G401.6 (cell line): ENCODE data around the gene ANKS1B.
"Not testable (repeated sequence)": the region's sequence is repeated elsewhere in the genome, so short reads cannot be mapped to it uniquely, and the experiment has no call there.

Experiments used
- FAIRE-seq: peaks from 2 replicates; lab custom pipeline; 2012; peaks lifted over from hg19 to GRCh38; lab: Jason Lieb, UNC

Gene ANKS1B

GRCh38 chr12:99053616-99054362 is 930.9 kb downstream of the ANKS1B start:
- FAIRE-seq = no peak

- no peak for FAIRE-seq
Observed at GRCh38 chr12:99049774-99050173, 935.0 kb downstream of the ANKS1B start.

GRCh38 chr12:99045158-99045557 is 939.6 kb downstream of the ANKS1B start:
- no peak for FAIRE-seq

GRCh38 chr12:99043319-99043914 is 941.3 kb downstream of the ANKS1B start:
- FAIRE-seq = peak; percentile 63

GRCh38 chr12:99042226-99042625 is 942.5 kb downstream of the ANKS1B start:
- FAIRE-seq = no peak

- no peak for FAIRE-seq
Observed at GRCh38 chr12:99039367-99040120, 945.2 kb downstream of the ANKS1B start.

- FAIRE-seq = no peak
Observed at GRCh38 chr12:99036566-99036965, 948.2 kb downstream of the ANKS1B start.

GRCh38 chr12:99035803-99036202 is 948.9 kb downstream of the ANKS1B start:
- no peak for FAIRE-seq

GRCh38 chr12:99034201-99034600 is 950.5 kb downstream of the ANKS1B start:
- not testable (repeated sequence) for FAIRE-seq

- FAIRE-seq = no peak
Observed at GRCh38 chr12:99029511-99030271, 955.0 kb downstream of the ANKS1B start.

GRCh38 chr12:99027461-99027860 is 957.3 kb downstream of the ANKS1B start:
- no peak for FAIRE-seq

- no peak for FAIRE-seq
Observed at GRCh38 chr12:99027055-99027393, 957.7 kb downstream of the ANKS1B start.

- FAIRE-seq = no peak
Observed at GRCh38 chr12:99026332-99027054, 958.2 kb downstream of the ANKS1B start.

- FAIRE-seq = no peak
Observed at GRCh38 chr12:99024870-99025269, 959.9 kb downstream of the ANKS1B start.

GRCh38 chr12:99024191-99024590 is 960.5 kb downstream of the ANKS1B start:
- FAIRE-seq = no peak

GRCh38 chr12:99020871-99021270 is 963.9 kb downstream of the ANKS1B start:
- no peak for FAIRE-seq

- no peak for FAIRE-seq
Observed at GRCh38 chr12:99019798-99020197, 964.9 kb downstream of the ANKS1B start.

- FAIRE-seq = no peak
Observed at GRCh38 chr12:99017971-99018370, 966.8 kb downstream of the ANKS1B start.

- FAIRE-seq = no peak
Observed at GRCh38 chr12:99009654-99010296, 975.0 kb downstream of the ANKS1B start.

- FAIRE-seq = no peak
Observed at GRCh38 chr12:99005601-99006000, 979.1 kb downstream of the ANKS1B start.

- FAIRE-seq = no peak
Observed at GRCh38 chr12:99004799-99005466, 979.8 kb downstream of the ANKS1B start.
